Measurements from ENCODE around the gene MSL2.

DNA sequence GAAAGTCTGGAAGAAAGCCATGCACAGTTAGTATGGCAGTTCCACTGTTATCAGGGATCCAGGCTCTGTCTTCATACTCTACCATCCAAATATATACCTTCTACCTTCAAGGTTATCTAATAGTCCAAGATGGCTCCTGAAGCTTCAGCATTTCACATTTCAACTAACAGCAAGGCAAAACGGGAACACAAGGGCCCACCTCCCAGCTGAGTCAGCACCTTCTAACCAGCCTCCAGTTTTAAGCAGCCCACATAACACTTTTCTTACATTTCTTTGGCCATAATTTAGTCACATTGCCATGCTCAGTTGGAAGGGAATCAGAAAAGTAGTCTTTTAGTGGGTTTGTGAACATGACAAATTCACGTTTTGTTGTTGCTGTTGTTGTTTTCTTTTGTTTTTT lies 15.4 kb upstream of the MSL2 start:
- TF ChIP-seq L3MBTL2 (conservative IDR thresholded peaks at IDR 0.05) = no peak
- no peak for TF ChIP-seq BHLHE40 (IDR thresholded peaks at IDR 0.05; ENCODE audit: borderline replicate concordance)
- TF ChIP-seq HDGF (IDR thresholded peaks at IDR 0.05; ENCODE audit: borderline replicate concordance) = no peak
- no peak for TF ChIP-seq SP1 (IDR thresholded peaks at IDR 0.05)
- TF ChIP-seq LEF1 (IDR thresholded peaks at IDR 0.05; ENCODE audit: borderline replicate concordance) = no peak
- TF ChIP-seq FOXA1 (IDR thresholded peaks at IDR 0.05) = no peak
- no peak for TF ChIP-seq FOXK2 (IDR thresholded peaks at IDR 0.05)
- TF ChIP-seq, protein P1, sequence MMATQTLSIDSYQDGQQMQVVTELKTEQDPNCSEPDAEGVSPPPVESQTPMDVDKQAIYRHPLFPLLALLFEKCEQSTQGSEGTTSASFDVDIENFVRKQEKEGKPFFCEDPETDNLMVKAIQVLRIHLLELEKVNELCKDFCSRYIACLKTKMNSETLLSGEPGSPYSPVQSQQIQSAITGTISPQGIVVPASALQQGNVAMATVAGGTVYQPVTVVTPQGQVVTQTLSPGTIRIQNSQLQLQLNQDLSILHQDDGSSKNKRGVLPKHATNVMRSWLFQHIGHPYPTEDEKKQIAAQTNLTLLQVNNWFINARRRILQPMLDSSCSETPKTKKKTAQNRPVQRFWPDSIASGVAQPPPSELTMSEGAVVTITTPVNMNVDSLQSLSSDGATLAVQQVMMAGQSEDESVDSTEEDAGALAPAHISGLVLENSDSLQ (IDR thresholded peaks at IDR 0.05) = no peak
- no peak for TF ChIP-seq NFRKB (IDR thresholded peaks at IDR 0.05)
- TF ChIP-seq SUZ12 (IDR thresholded peaks at IDR 0.05) = no peak
- TF ChIP-seq FOXM1 (IDR thresholded peaks at IDR 0.05; ENCODE audit: borderline replicate concordance) = no peak
- no peak for TF ChIP-seq ELF4 (IDR thresholded peaks at IDR 0.05)
